ENCODE data around the gene TBC1D17. TPM values are rescaled to one million over a fixed set of nuclear protein-coding genes. Genes with fewer than 3 reads are reported as not detected.
A peak's percentile ranks its signal among the peaks of the same experiment; 100 is the strongest.

Gene TBC1D17
- total and polyA plus RNA-seq, 4 donors, result 11.3 to 27.9 (median 17.2) TPM

DNA sequence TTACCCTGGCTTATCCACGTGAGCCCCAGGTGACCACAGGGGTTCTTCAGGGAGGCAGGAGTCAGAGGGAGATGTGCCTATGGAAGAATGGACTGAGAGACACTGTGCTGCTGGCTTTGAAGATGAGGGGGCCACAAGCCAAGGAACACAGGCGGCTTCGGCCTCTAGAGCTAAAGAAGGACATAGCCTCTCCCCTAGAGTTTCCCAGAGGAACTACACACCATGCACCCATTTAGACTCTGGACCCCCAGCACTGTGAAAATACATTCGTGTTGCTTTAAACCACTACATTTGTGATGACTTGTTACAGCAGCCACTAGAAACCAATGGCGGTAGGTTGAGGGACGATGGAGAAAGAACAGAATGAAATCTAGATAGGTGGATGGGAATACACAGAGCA lies 37.8 kb downstream of the TBC1D17 start:
- H3K27me3 ChIP-seq (ENCODE audit: control insufficient read depth in 4 of 4, insufficient read depth in 4 of 4, low read length in 3 of 4), result no peaks in the 10 kb centered on the region
- H3K9me3 ChIP-seq (ENCODE audit: control insufficient read depth in 4 of 4, low read length in 3 of 4), result no peaks in the 10 kb centered on the region
- peaks cover 2 to 34% (median 14%) of the 10 kb centered on the region in 4 donors for H3K4me1 ChIP-seq (ENCODE audit: control insufficient read depth in 4 of 4, insufficient read depth in 4 of 4, low read length in 3 of 4)
- 98% methylated on average over 6 of the region's 6 CpGs for WGBS
- DNase-seq (ENCODE audit: low spot score), result no peak
- no peak overlapping the region for H3K9ac ChIP-seq (ENCODE audit: low read depth in 1 of 2, low read length in 2 of 2)
- TF ChIP-seq HNF4A (conservative IDR thresholded peaks at IDR 0.05) (peak in 1 of 2 donors; percentile 37), HNF4G (IDR thresholded peaks at IDR 0.05) (no peak), ZBTB33 (IDR thresholded peaks at IDR 0.05) (no peak), EGR1 (IDR thresholded peaks at IDR 0.05; ENCODE audit: low read depth in 2 of 2) (no peak)
- TF ChIP-seq, protein P1, sequence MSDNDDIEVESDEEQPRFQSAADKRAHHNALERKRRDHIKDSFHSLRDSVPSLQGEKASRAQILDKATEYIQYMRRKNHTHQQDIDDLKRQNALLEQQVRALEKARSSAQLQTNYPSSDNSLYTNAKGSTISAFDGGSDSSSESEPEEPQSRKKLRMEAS (IDR thresholded peaks at IDR 0.05), result no peak
- H3K27ac ChIP-seq (ENCODE audit: low read depth in 1 of 2, low read length in 2 of 2), result no peak overlapping the region
- no peak overlapping the region for H3K4me3 ChIP-seq (ENCODE audit: low read depth in 1 of 3, low read length in 3 of 3)
- H3K36me3 ChIP-seq (ENCODE audit: control insufficient read depth in 4 of 4, insufficient read depth in 3 of 4, low read depth in 1 of 4, low read length in 3 of 4), result peaks cover 0 to 5% (median 3%) of the 10 kb centered on the region in 4 donors

DNA sequence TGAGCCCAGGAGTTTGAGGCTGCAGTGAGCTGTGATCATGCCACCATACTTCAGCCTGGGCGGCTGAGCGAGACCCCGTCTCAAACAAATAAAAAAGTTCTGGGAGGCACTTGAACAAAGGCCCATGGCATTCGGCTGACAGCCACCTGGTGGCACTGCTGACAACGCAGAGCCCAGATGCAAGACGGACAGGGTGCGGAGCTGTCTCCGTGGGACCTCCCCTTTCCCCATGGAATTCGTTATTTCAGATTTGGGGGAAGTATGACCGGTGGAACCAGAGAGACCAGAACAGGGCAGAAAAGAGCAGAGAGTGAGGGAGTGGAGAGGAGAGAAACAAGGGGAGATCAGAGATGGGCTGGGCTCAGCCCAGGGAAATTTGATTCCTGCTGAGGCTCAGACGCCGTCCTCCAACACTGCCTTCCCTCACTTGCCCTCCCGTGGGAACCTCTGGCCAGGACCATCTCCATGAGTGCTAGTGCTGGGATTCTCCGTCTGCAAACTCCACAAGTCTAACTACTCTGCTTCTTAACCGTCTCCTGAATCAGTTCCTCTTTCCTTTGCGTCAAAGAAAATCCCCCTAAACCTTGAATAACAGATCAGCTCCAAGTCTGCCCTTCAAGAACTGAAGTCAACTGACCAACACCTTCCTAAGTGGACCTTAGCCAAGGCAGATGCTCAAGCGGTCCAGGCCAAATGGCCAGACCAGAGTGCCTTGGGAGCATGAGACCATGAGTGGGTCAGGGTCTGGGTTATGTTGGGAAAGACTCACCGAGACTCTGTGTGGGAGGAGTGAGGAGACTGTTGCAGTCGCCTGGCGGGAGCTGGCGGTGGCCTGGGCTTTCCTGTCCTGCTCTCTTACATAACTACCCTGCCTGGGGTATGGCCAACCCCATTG lies 39.6 kb downstream of the TBC1D17 start:
- peak overlapping the region; percentile 30 to 67 for H3K9ac ChIP-seq (ENCODE audit: low read depth in 1 of 2, low read length in 2 of 2)
- no peaks in the 10 kb centered on the region for H3K9me3 ChIP-seq (ENCODE audit: control insufficient read depth in 4 of 4, low read length in 3 of 4)
- peak overlapping the region; percentile 38 to 61 (median 49) for H3K4me3 ChIP-seq (ENCODE audit: low read depth in 1 of 3, low read length in 3 of 3)
- TF ChIP-seq HNF4A (conservative IDR thresholded peaks at IDR 0.05) (peak; percentile 60 to 64), SP1 (IDR thresholded peaks at IDR 0.05) (no peak), EGR1 (IDR thresholded peaks at IDR 0.05; ENCODE audit: low read depth in 2 of 2) (no peak), RXRA (IDR thresholded peaks at IDR 0.05) (peak; percentile 44 to 63), CTCF (IDR thresholded peaks at IDR 0.05; ENCODE audit: low read depth, low read length, missing input control) (peak; percentile 73), NR2F2 (IDR thresholded peaks at IDR 0.05) (no peak), RAD21 (IDR thresholded peaks at IDR 0.05) (peak; percentile 84 to 86), GABPA (IDR thresholded peaks at IDR 0.05 in 1 of 2, conservative IDR thresholded peaks at IDR 0.05 in 1 of 2) (no peak), HNF4G (IDR thresholded peaks at IDR 0.05) (no peak), FOXA1 (IDR thresholded peaks at IDR 0.05) (no peak), ZBTB33 (IDR thresholded peaks at IDR 0.05) (no peak), TAF1 (conservative IDR thresholded peaks at IDR 0.05) (no peak), FOXA2 (IDR thresholded peaks at IDR 0.05) (no peak), JUND (IDR thresholded peaks at IDR 0.05) (no peak), YY1 (IDR thresholded peaks at IDR 0.05) (peak; percentile 30)
- TF ChIP-seq, protein P2, sequence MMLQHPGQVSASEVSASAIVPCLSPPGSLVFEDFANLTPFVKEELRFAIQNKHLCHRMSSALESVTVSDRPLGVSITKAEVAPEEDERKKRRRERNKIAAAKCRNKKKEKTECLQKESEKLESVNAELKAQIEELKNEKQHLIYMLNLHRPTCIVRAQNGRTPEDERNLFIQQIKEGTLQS (IDR thresholded peaks at IDR 0.05), result no peak
- TF ChIP-seq, protein P1 (IDR thresholded peaks at IDR 0.05), result peak; percentile 36
- TF ChIP-seq, protein P3, sequence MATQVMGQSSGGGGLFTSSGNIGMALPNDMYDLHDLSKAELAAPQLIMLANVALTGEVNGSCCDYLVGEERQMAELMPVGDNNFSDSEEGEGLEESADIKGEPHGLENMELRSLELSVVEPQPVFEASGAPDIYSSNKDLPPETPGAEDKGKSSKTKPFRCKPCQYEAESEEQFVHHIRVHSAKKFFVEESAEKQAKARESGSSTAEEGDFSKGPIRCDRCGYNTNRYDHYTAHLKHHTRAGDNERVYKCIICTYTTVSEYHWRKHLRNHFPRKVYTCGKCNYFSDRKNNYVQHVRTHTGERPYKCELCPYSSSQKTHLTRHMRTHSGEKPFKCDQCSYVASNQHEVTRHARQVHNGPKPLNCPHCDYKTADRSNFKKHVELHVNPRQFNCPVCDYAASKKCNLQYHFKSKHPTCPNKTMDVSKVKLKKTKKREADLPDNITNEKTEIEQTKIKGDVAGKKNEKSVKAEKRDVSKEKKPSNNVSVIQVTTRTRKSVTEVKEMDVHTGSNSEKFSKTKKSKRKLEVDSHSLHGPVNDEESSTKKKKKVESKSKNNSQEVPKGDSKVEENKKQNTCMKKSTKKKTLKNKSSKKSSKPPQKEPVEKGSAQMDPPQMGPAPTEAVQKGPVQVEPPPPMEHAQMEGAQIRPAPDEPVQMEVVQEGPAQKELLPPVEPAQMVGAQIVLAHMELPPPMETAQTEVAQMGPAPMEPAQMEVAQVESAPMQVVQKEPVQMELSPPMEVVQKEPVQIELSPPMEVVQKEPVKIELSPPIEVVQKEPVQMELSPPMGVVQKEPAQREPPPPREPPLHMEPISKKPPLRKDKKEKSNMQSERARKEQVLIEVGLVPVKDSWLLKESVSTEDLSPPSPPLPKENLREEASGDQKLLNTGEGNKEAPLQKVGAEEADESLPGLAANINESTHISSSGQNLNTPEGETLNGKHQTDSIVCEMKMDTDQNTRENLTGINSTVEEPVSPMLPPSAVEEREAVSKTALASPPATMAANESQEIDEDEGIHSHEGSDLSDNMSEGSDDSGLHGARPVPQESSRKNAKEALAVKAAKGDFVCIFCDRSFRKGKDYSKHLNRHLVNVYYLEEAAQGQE (IDR thresholded peaks at IDR 0.05), result peak; percentile 37
- peaks cover 5 to 41% (median 19%) of the 10 kb centered on the region in 4 donors for H3K4me1 ChIP-seq (ENCODE audit: control insufficient read depth in 4 of 4, insufficient read depth in 4 of 4, low read length in 3 of 4)
- H3K27ac ChIP-seq (ENCODE audit: low read depth in 1 of 2, low read length in 2 of 2), result peak overlapping the region; percentile 91
- no peaks in the 10 kb centered on the region for H3K27me3 ChIP-seq (ENCODE audit: control insufficient read depth in 4 of 4, insufficient read depth in 4 of 4, low read length in 3 of 4)
- 37% methylated on average over 21 of the region's 21 CpGs for whole genome bisulfite sequencing
- DNase-seq (ENCODE audit: low spot score), result no peak
- peaks cover 0 to 5% (median 3%) of the 10 kb centered on the region in 4 donors for H3K36me3 ChIP-seq (ENCODE audit: control insufficient read depth in 4 of 4, insufficient read depth in 3 of 4, low read depth in 1 of 4, low read length in 3 of 4)
